Liver (tissue), 9 donors: ENCODE results near the gene EFNA3. TPM values are rescaled to one million over a fixed set of nuclear protein-coding genes. Genes with fewer than 3 reads are reported as not detected.

Experiments
- DNase-seq: peaks from one replicate; pipeline ENCODE4 v3.0.0-alpha.2; 2017; ENCODE audit warnings: low spot score
- H3K27ac ChIP-seq, 2 donors: one replicate each; pipeline ENCODE4 v1.7.0; 2013; ENCODE audit warnings: inconsistent platforms in 2 of 2, low read length in 2 of 2, control low read depth in 1 of 2, low read depth in 1 of 2, mild to moderate bottlenecking in 1 of 2
- H3K27me3 ChIP-seq, 4 donors: one replicate each; pipeline versions ENCODE4 v1.6.1 to v1.7.0; 2013; ENCODE audit warnings: low read length in 3 of 4, inconsistent platforms in 1 of 4, mild to moderate bottlenecking in 1 of 4, moderate library complexity in 1 of 4; ENCODE audit not compliant: control insufficient read depth in 4 of 4, insufficient read depth in 4 of 4
- H3K36me3 ChIP-seq, 4 donors: one replicate each; pipeline versions ENCODE4 v1.6.1 to v1.7.0; 2013; ENCODE audit warnings: low read length in 3 of 4, mild to moderate bottlenecking in 3 of 4, low read depth in 1 of 4, moderate library complexity in 1 of 4; ENCODE audit not compliant: control insufficient read depth in 4 of 4, insufficient read depth in 3 of 4
- H3K4me1 ChIP-seq, 4 donors: one replicate each; pipeline versions ENCODE4 v1.6.1 to v1.7.0; 2013; ENCODE audit warnings: low read length in 3 of 4, mild to moderate bottlenecking in 3 of 4, moderate library complexity in 1 of 4; ENCODE audit not compliant: control insufficient read depth in 4 of 4, insufficient read depth in 4 of 4
- H3K4me3 ChIP-seq, 3 donors: one replicate each; pipeline versions ENCODE4 v1.6.1 to v1.7.0; 2013; ENCODE audit warnings: low read length in 3 of 3, control low read depth in 1 of 3, low read depth in 1 of 3, mild to moderate bottlenecking in 1 of 3
- H3K9ac ChIP-seq, 2 donors: one replicate each; pipeline ENCODE4 v1.7.0; 2013; ENCODE audit warnings: low read length in 2 of 2, mild to moderate bottlenecking in 2 of 2, moderate library complexity in 2 of 2, control low read depth in 1 of 2, low read depth in 1 of 2
- H3K9me3 ChIP-seq, 4 donors: one replicate each; pipeline versions ENCODE4 v1.6.1 to v1.7.0; 2013; ENCODE audit warnings: low read length in 3 of 4; ENCODE audit not compliant: control insufficient read depth in 4 of 4
- CTCF ChIP-seq: fragments of 150-350 bp; IDR thresholded peaks from 2 replicates; pipeline ENCODE4 v1.5.1; 2017; ENCODE audit warnings: improper control_type of control experiment, low read depth, low read length; ENCODE audit not compliant: missing input control
- FOXA2 ChIP-seq: IDR thresholded peaks from 2 replicates; pipeline ENCODE4 v1.6.1; 2016; ENCODE audit warnings: antibody characterized with exemption
- JUND ChIP-seq, 2 donors: IDR thresholded peaks; 2 replicates each; pipeline ENCODE4 v1.6.1; 2016; ENCODE audit warnings: antibody characterized with exemption in 2 of 2
- MAX ChIP-seq: IDR thresholded peaks from 2 replicates; pipeline ENCODE4 v1.6.1; 2016; ENCODE audit warnings: antibody characterized with exemption
- NR2F2 ChIP-seq: IDR thresholded peaks from 2 replicates; pipeline ENCODE4 v1.6.1; 2016; ENCODE audit warnings: antibody characterized with exemption
- REST ChIP-seq: IDR thresholded peaks from 2 replicates; pipeline ENCODE4 v1.6.1; 2016; ENCODE audit warnings: antibody characterized with exemption, mild to moderate bottlenecking
- WGBS: extraction: QIAGEN DNeasy Blood & Tissue Kit; methylation state at CpG from one replicate; pipeline ENCODE4 v1.1.7; 2013; 5-methylcytosine and 5-hydroxymethylcytosine counted together
- polyA plus RNA-seq, 2 donors: library from polyadenylated mRNA; stranded (reverse) in 1 of 2; unstranded in 1 of 2; fragments of 200-250 nt in 1 of 2; fragments of >200 nt in 1 of 2; fragmentation: Nextera tagmentation in 1 of 2; extraction: Ambion mirVana in 1 of 2; gene quantifications; one replicate each; pipeline versions ENCODE4 v1.2.1 to v1.2.3, GENCODE V29; 2013 to 2015
- total RNA-seq, 2 donors: library from RNA; depleted of rRNA; stranded (reverse); fragments of >200 nt; gene quantifications; one replicate each; pipeline ENCODE4 v1.2.3, GENCODE V29; 2014
- donor health status: healthy.
- donor health status: healthy.
- donor health status: healthy.
- donor health status: healthy.
- donor health status: healthy.

EFNA3 gene
- total and polyA plus RNA-seq, 4 donors, result 0.47 to 3.7 (median 1.1) TPM

- no peak for TF ChIP-seq CTCF
Measured at GRCh38 chr1:155030243-155030795, 48.3 kb upstream of the EFNA3 start (continued).

- no peak overlapping the region for H3K27ac ChIP-seq
Measured at GRCh38 chr1:155030899-155031298, 47.7 kb upstream of the EFNA3 start.

More at GRCh38 chr1:155030899-155031298, 47.7 kb upstream of the EFNA3 start:
- Histone ChIP-seq H3K27me3 (no peaks in the 10 kb centered on the region), H3K4me3 (no peak overlapping the region), H3K36me3 (no peaks in the 10 kb centered on the region), H3K9me3 (no peaks in the 10 kb centered on the region), H3K4me1 (no peaks in the 10 kb centered on the region), H3K9ac (no peak overlapping the region)
- WGBS, result 94% methylated on average over 11 of the region's 11 CpGs
- DNase-seq, result no peak
- TF ChIP-seq NR2F2 (no peak), CTCF (no peak), MAX (no peak), REST (no peak), JUND (IDR thresholded peaks at IDR 0.05) (no peak), FOXA2 (no peak)
